Esophagus muscularis mucosa (tissue), 4 donors: ENCODE results near the gene NEDD8. TPM values are rescaled to one million over a fixed set of nuclear protein-coding genes. Genes with fewer than 3 reads are reported as not detected.

ENCODE experiments used
- DNase-seq: peaks from one replicate; pipeline ENCODE4 v3.0.0-alpha.2; 2017; ENCODE audit errors: extremely low spot score
- H3K27ac ChIP-seq, 4 donors: fragments of 200-600 bp; sonication (generic); replicated peaks in 1 of 4; 1 replicate in 3 of 4; 2 replicates in 1 of 4; pipeline ENCODE4 v1.5.1; 2016 to 2019; ENCODE audit warnings: mild to moderate bottlenecking in 1 of 4
- H3K27me3 ChIP-seq, 4 donors: fragments of 200-600 bp; sonication (generic); one replicate each; pipeline versions ENCODE4 v1.5.1 to v1.6.0; 2016 to 2019
- H3K36me3 ChIP-seq, 4 donors: fragments of 200-600 bp; sonication (generic); one replicate each; pipeline ENCODE4 v1.5.1; 2016 to 2019
- H3K4me1 ChIP-seq, 4 donors: fragments of 200-600 bp; sonication (generic); one replicate each; pipeline ENCODE4 v1.5.1; 2016 to 2019
- H3K4me3 ChIP-seq, 4 donors: fragments of 200-600 bp; sonication (generic); 1 replicate in 2 of 4; 2 replicates in 2 of 4; pipeline ENCODE4 v1.5.1; 2016 to 2019; ENCODE audit warnings: mild to moderate bottlenecking in 4 of 4, moderate library complexity in 1 of 4
- H3K9me3 ChIP-seq, 4 donors: fragments of 200-600 bp; sonication (generic); 1 replicate in 3 of 4; 2 replicates in 1 of 4; pipeline ENCODE4 v1.5.1; 2016 to 2019
- EP300 ChIP-seq: sonication (generic); formaldehyde crosslinking; IDR thresholded peaks from one replicate; pipeline ENCODE4 v1.6.1; 2017; ENCODE audit warnings: antibody characterized with exemption
- POLR2A ChIP-seq: fragments of 450-650 bp; IDR thresholded peaks from one replicate; pipeline ENCODE4 v1.6.1; 2017; ENCODE audit warnings: antibody characterized with exemption, moderate library complexity, mild to moderate bottlenecking, low read depth
- POLR2AphosphoS5 ChIP-seq, 2 donors: sonication (generic); formaldehyde crosslinking; IDR thresholded peaks; one replicate each; pipeline ENCODE4 v1.6.1; 2017; ENCODE audit warnings: antibody characterized with exemption in 2 of 2
- WGBS: methylation state at CpG from one replicate; pipeline ENCODE4 v1.1.5; 2018; 5-methylcytosine and 5-hydroxymethylcytosine counted together
- intact Hi-C: fragments of 100-400 bp; cut with DNase I; formaldehyde crosslinking; loops from one replicate; pipeline ENCODE4 v1.15.1; 2023
- total RNA-seq, 4 donors: library from RNA; depleted of rRNA; stranded (reverse); fragments of >200 nt; gene quantifications; one replicate each; pipeline versions ENCODE4 v1.1.0 to v1.2.1, GENCODE V29; 2016
- TF ChIP-seq, protein P1 (sequence below), 3 experiments: fragments of 200-600 bp in 2 of 3; fragments of 450-650 bp in 1 of 3; sonication (generic) in 2 of 3; IDR thresholded peaks; one replicate each; pipeline ENCODE4 v1.5.1; 2017 to 2019; ENCODE audit warnings: antibody characterized with exemption in 3 of 3, mild to moderate bottlenecking in 2 of 3, moderate library complexity in 1 of 3

The NEDD8 gene
- total RNA-seq, 4 donors from 2014 or later = 117 to 152 (median 131) TPM

DNA sequence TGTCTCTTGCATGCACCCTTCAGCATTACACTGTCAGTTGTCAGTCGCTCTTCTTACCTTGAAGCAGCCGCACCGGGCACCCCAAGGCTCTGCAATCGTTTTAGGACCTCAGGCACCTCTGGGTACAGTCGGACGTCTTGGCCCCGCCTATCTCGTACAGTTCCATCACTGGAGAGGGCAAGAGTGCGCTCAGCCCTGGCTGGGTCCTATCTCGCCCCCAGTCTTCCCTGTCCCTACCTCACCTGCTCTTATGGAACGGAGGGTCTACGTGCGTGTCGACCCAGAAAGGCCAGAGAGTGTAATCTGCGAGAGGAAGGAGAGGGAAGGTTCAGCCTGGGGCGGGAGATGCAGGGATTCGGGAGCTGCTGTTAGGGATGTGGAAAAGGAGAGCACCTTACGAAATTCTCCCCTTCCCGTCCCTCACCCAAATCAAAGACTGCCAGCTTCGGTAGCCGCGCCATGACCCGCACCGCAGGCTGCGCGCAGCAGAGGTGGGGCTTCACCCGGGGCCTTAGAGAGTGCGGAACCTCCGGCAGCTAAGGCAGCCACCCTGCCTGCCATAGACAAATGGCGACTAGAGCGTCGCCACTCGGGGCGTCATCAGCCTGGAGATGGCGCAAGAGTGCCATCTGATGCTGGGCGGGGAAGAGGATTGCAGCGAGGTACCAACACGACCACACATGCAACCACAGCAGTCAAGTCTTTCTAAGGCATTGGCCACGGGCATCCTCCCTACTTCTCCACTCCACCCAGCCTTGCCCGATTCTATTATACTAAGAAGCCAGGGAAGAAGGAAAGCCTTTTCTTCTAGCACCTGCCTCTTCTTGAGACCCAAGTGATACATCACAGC is 16.4 kb downstream of the NEDD8 start, which contains the start of gene MDP1:
MDP1 (minus strand) TSS at position 572 of the 850 bp plus-strand sequence; CDS start at position 461, 111 bp downstream.
- H3K27me3 ChIP-seq = peaks cover 0 to 6% (median 0%) of the 10 kb centered on the region in 4 donors
- peak; percentile 96 for DNase-seq
- H3K4me3 ChIP-seq = peak within 1 kb of the TSS; percentile 63 to 78 (median 73)
- intact Hi-C loops = no loop called here
- peak; percentile 50 for TF ChIP-seq POLR2A
- TF ChIP-seq EP300 = no peak
- TF ChIP-seq, protein P1, sequence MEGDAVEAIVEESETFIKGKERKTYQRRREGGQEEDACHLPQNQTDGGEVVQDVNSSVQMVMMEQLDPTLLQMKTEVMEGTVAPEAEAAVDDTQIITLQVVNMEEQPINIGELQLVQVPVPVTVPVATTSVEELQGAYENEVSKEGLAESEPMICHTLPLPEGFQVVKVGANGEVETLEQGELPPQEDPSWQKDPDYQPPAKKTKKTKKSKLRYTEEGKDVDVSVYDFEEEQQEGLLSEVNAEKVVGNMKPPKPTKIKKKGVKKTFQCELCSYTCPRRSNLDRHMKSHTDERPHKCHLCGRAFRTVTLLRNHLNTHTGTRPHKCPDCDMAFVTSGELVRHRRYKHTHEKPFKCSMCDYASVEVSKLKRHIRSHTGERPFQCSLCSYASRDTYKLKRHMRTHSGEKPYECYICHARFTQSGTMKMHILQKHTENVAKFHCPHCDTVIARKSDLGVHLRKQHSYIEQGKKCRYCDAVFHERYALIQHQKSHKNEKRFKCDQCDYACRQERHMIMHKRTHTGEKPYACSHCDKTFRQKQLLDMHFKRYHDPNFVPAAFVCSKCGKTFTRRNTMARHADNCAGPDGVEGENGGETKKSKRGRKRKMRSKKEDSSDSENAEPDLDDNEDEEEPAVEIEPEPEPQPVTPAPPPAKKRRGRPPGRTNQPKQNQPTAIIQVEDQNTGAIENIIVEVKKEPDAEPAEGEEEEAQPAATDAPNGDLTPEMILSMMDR (IDR thresholded peaks at IDR 0.05) = peak; percentile 49 to 60 (median 53)
- peak; percentile 95 to 97 for TF ChIP-seq POLR2AphosphoS5 (IDR thresholded peaks at IDR 0.05)
- under 1% methylated on average over 15 of the region's 40 CpGs for WGBS
- H3K27ac ChIP-seq = peak within 1 kb of the TSS; percentile 92 to 99 (median 96)
- no peaks in the 10 kb centered on the region for H3K9me3 ChIP-seq
- peaks cover 26 to 48% (median 43%) of the 10 kb centered on the region in 4 donors for H3K4me1 ChIP-seq
- H3K36me3 ChIP-seq = peaks cover 0 to 28% (median 20%) of the 10 kb centered on the region in 4 donors

DNA sequence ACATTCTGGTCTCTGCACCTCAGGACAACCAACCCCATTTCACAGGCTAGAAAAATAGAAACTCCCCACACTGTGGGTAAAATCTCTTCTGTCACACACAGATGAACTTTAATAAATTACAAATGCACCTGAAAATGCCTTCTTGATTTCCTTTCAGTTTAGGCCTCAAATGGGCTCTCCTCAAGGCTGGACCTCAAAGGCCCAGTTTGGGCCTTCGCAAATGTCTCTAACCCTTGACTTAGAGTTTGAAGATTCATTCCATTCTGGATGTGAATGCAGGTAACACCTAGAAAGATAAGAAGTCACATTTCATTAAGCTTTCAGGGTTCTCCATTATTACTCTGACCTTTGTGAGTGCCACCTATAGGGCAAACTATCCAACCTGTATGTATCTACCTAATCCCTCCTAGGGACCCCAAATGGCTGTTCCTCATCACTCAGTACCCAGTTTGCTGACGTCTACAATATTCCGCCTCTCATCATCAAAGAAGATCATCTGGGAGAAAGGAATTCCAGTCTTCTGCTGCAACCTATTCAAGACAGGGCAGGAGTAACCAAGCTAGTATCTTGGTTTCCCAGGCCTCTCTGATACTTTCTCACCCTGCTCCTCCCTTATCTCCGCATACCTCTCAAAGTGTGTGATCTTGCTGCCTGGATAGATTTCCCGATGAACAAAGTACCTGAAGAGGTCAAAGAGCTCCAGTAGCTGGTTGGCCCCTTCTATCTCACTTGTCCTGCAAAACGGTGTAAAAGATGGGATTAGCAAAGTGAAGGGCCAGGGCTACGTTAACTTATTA is 18.1 kb downstream of the NEDD8 start:
- 92% methylated on average over 7 of the region's 7 CpGs for WGBS
- Histone ChIP-seq H3K9me3 (no peaks in the 10 kb centered on the region), H3K36me3 (peaks cover 11 to 45% (median 36%) of the 10 kb centered on the region in 4 donors), H3K4me1 (peaks cover 26 to 56% (median 43%) of the 10 kb centered on the region in 4 donors), H3K4me3 (peak overlapping the region; percentile 75 to 97 (median 81)), H3K27ac (peak overlapping the region; percentile 92 to 99 (median 96)), H3K27me3 (peaks cover 0 to 6% (median 0%) of the 10 kb centered on the region in 4 donors)
- TF ChIP-seq EP300 (no peak), POLR2A (no peak), POLR2AphosphoS5 (IDR thresholded peaks at IDR 0.05) (no peak)
- TF ChIP-seq, protein P1 (IDR thresholded peaks at IDR 0.05) = no peak
- DNase-seq = no peak
- intact Hi-C loops = loop anchor here (2.0 kb wide), 1 partner anchor 19 kb away; the partner anchor contains the start of gene TM9SF1

DNA sequence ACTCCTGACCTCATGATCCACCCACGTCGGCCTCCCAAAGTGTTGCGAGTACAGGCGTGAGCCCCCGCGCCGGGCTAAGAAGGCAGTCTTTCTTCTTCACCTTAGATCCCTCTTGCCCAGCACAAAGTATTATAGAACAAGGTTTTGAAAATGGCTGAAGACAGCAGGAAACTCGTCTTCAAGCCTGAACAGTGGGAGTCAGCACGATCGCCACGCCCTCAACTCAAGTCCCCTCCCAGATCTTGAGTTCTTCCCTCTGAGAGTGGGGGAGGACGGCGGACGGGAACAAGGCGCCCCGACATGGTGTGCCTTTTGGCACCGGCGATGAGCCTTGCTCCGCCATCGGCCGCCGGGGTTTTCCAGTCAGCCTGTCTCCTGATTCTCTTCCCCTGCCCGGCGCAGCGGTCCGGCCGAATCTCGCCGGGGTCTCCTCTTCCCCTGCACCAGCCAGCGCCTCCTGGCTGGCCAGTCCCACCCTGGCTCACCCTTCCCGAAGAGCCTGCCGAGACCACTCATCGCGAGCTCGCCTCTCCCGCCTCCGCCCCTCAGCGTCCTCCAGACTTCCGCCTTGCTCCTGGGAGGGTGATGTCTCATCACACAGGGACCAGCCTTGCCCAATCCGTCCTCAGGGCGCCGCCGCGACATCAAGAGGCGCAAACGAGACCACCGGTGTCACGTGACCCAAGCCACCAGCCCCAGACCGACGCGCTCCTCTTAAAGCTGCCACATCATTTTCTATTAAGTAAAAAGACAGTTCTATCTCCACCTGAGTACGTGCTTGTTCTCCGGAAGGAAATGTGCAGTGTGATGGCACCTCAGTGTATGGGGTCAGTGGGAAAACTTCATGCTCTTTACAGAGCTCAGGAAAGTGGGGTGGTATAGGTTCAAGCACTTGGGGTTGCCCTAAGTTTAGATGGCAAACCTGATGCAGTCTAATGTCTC is 19.0 kb downstream of the NEDD8 start, which contains the start of gene CHMP4A:
CHMP4A (minus strand) TSS at position 565 of the 942 bp plus-strand sequence; CDS start at position 516, 49 bp downstream.
- Histone ChIP-seq H3K4me1 (peaks cover 26 to 56% (median 43%) of the 10 kb centered on the region in 4 donors), H3K27me3 (peaks cover 0 to 6% (median 0%) of the 10 kb centered on the region in 4 donors), H3K4me3 (peak within 1 kb of the TSS; percentile 75 to 97 (median 81)), H3K9me3 (no peaks in the 10 kb centered on the region), H3K36me3 (peaks cover 12 to 50% (median 44%) of the 10 kb centered on the region in 4 donors), H3K27ac (peak within 1 kb of the TSS; percentile 92 to 99 (median 96))
- peak; percentile 100 for DNase-seq
- peak; percentile 89 for TF ChIP-seq POLR2A
- TF ChIP-seq, protein P1 (IDR thresholded peaks at IDR 0.05) = peak in 1 of 3 experiments; percentile 26
- no peak for TF ChIP-seq EP300
- TF ChIP-seq POLR2AphosphoS5 (IDR thresholded peaks at IDR 0.05) = peak; percentile 99
- intact Hi-C loops = loop anchor here (2.0 kb wide), 1 partner anchor 18 kb away; the partner anchor contains the start of gene TM9SF1
- 1% methylated on average over 21 of the region's 53 CpGs for WGBS

DNA sequence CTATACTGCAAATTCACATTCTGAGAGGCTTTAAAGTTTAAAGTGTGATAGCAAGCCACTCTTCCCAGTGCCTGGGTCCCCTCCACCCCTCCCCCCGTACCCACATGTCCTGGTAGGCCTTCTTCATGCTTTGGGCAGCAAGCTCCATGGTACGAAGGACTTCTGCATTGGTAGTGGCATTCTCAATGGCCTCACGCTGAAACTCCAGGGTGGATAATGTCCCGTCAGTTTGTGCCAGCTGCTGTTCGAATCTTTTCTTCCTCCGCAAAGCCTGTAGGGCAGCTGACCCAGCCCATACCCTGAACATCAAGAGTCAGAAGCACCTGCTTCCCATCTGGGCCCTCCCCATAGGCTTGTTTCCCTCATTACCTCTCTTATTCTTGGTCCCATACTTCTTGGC is 20.9 kb downstream of the NEDD8 start:
- intact Hi-C loops = no loop called here
- TF ChIP-seq POLR2AphosphoS5 (IDR thresholded peaks at IDR 0.05) (no peak), POLR2A (no peak), EP300 (no peak)
- TF ChIP-seq, protein P1 (IDR thresholded peaks at IDR 0.05) = no peak
- 84% methylated on average over 6 of the region's 6 CpGs for WGBS
- H3K27ac ChIP-seq = no peak overlapping the region
- peaks cover 0 to 6% (median 0%) of the 10 kb centered on the region in 4 donors for H3K27me3 ChIP-seq
- peaks cover 26 to 54% (median 42%) of the 10 kb centered on the region in 4 donors for H3K4me1 ChIP-seq
- H3K4me3 ChIP-seq = no peak overlapping the region
- H3K9me3 ChIP-seq = no peaks in the 10 kb centered on the region
- DNase-seq = no peak
- peaks cover 13 to 52% (median 47%) of the 10 kb centered on the region in 4 donors for H3K36me3 ChIP-seq
